GOT3 (cell line): Measurements from ENCODE around the gene NELFA.

ENCODE experiments used
- DNase-seq: peaks from one replicate; lab custom pipeline; 2025; ENCODE audit warnings: mixed read lengths; lab: John Stamatoyannopoulos, UW

NELFA gene

GRCh38 chr4:1982124-1983052, 26.4 kb downstream of the NELFA start:
- DNase-seq, result no peak

GRCh38 chr4:1981251-1982058, 27.3 kb downstream of the NELFA start:
- DNase-seq, result no peak

- no peak for DNase-seq
Observed at GRCh38 chr4:1980561-1981041, 28.2 kb downstream of the NELFA start.

- no peak for DNase-seq
Observed at GRCh38 chr4:1979477-1980196, 29.1 kb downstream of the NELFA start.

GRCh38 chr4:1978741-1979476, 29.9 kb downstream of the NELFA start:
- no peak for DNase-seq

GRCh38 chr4:1978226-1978625, 30.5 kb downstream of the NELFA start:
- DNase-seq, result no peak

GRCh38 chr4:1976416-1977352, 32.1 kb downstream of the NELFA start:
- DNase-seq, result no peak

GRCh38 chr4:1975880-1976279, 32.9 kb downstream of the NELFA start:
- no peak for DNase-seq

- no peak for DNase-seq
Observed at GRCh38 chr4:1975391-1975801, 33.4 kb downstream of the NELFA start.

- no peak for DNase-seq
Observed at GRCh38 chr4:1974840-1975239, 33.9 kb downstream of the NELFA start.

- no peak for DNase-seq
Observed at GRCh38 chr4:1973661-1974060, 35.1 kb downstream of the NELFA start.

- DNase-seq, result no peak
Observed at GRCh38 chr4:1973218-1973617, 35.6 kb downstream of the NELFA start.

GRCh38 chr4:1972414-1972813, 36.4 kb downstream of the NELFA start:
- no peak for DNase-seq

GRCh38 chr4:1971456-1972200, 37.1 kb downstream of the NELFA start:
- no peak for DNase-seq

GRCh38 chr4:1970926-1971325, 37.8 kb downstream of the NELFA start:
- DNase-seq, result no peak

- DNase-seq, result no peak
Observed at GRCh38 chr4:1969928-1970723, 38.6 kb downstream of the NELFA start.

- DNase-seq, result no peak
Observed at GRCh38 chr4:1968686-1969295, 40.0 kb downstream of the NELFA start.

GRCh38 chr4:1967512-1968149, 41.1 kb downstream of the NELFA start:
- DNase-seq, result no peak
